HUES6 (cell line): Measurements from ENCODE around the gene ZHX3.

ENCODE experiments used
- H3K27ac ChIP-seq: 2 replicates; pipeline ENCODE4 v1.7.0; 2013; ENCODE audit warnings: low read depth, mild to moderate bottlenecking, low read length, inconsistent platforms
- H3K27me3 ChIP-seq: 2 replicates; pipeline ENCODE4 v1.6.1; 2013; ENCODE audit warnings: low read length; ENCODE audit not compliant: control insufficient read depth, insufficient read depth
- H3K36me3 ChIP-seq: 2 replicates; pipeline ENCODE4 v1.6.1; 2013; ENCODE audit warnings: low read length; ENCODE audit not compliant: control insufficient read depth, insufficient read depth
- H3K4me1 ChIP-seq: 2 replicates; pipeline ENCODE4 v1.6.1; 2013; ENCODE audit warnings: low read length; ENCODE audit not compliant: control insufficient read depth, insufficient read depth
- H3K4me3 ChIP-seq: 2 replicates; pipeline ENCODE4 v1.5.1; 2013; ENCODE audit warnings: low read depth, low read length
- H3K9ac ChIP-seq: one replicate; pipeline ENCODE4 v1.6.1; 2013; ENCODE audit warnings: mild to moderate bottlenecking, low read length
- H3K9me3 ChIP-seq: 2 replicates; pipeline ENCODE4 v1.6.1; 2013; ENCODE audit warnings: low read depth, low read length; ENCODE audit not compliant: control insufficient read depth, insufficient read depth

The ZHX3 gene

DNA sequence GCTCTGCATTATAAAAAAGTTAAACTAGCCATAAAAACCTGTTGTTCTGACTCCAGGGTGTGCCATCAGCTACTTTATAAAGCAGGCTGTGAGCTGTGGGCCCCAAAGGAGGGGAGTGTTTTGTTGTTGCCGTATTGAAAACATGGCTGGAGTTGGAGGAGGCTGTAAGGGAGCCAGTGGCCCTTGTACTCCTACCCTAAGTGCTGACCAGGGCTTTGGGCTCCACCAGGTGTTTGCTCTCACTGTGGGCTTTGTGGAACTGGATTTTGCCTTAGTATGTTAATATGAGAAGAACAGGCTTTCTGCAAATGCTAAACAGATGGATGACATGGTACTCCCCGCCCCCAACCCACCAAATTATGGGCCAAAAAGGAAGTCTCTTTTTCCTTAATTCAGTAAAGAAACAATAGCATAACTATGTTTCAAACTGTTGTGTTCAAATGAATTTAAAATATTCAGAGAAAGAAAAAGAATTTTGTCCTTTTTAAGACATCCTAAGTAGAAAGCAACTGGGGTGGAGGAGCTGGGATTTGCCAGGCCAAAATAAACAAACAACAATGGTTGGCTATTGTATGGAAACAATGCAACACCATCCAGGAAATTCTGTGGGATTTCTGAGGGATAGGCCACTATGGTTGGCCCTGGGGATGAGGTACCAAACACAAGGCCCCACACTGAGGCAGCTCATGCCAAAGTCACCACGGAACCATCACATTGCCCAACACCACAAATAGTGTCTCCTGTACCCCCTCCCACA, 116.9 kb downstream of the ZHX3 start:
- Histone ChIP-seq H3K36me3 (no peaks in the 10 kb centered on the region), H3K9me3 (peaks cover 8% of the 10 kb centered on the region; the same call in 1 of the 2 replicates), H3K9ac (no peak overlapping the region), H3K4me1 (peaks cover 3% of the 10 kb centered on the region; the same call in 1 of the 2 replicates), H3K27ac (no peak overlapping the region), H3K27me3 (no peaks in the 10 kb centered on the region), H3K4me3 (no peak overlapping the region)

DNA sequence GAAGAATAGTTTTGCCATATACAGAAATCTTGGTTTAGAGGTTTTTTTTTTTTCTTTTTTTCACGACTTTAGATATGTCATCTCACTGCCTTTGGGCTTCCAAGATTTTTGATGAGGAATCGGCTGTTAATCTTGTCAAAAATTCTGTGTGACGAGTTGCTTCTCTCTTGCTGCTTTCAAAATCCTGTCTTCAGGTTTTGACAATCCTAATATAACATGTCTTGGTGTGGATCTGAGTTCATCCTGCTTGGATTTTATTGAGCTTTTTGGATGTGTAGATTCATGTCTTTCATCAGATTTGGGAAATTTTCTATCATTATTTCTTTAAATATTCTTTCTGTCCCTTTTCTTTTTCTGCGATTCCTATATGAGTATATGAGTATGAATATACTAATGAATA, 119.1 kb downstream of the ZHX3 start:
- no peak overlapping the region for H3K9ac ChIP-seq
- no peaks in the 10 kb centered on the region for H3K27me3 ChIP-seq
- H3K27ac ChIP-seq: no peak overlapping the region
- peaks cover 8% of the 10 kb centered on the region; the same call in 1 of the 2 replicates for H3K9me3 ChIP-seq
- H3K4me1 ChIP-seq: peaks cover 3% of the 10 kb centered on the region; the same call in 1 of the 2 replicates
- H3K36me3 ChIP-seq: no peaks in the 10 kb centered on the region
- H3K4me3 ChIP-seq: no peak overlapping the region

DNA sequence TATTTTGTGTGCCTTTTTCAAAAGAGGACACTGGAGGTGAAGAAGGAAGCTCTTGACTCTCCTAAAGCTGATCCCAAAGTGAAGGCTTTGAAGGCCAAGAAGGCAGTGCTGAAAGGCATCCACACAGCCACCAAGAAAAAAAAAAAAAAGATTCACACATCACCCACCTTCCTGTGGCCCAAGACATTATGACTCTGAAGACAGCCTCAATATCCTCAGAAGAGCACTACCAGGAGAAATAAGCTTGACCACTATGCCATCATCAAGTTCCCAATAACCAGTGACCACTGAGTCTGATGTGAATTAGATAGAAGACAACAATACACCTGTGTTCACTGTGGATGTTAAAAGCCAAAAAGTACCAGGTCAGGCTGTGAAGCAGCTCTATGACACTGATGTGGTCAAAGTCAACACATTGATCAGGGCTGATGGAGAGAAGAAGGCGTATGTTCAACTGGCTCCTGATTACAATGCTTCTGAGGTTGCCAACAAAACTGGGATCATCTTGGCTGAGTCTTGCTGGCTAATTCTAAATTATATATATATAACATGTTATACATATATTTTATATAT, 120.8 kb downstream of the ZHX3 start:
- no peak overlapping the region for H3K9ac ChIP-seq
- no peaks in the 10 kb centered on the region for H3K27me3 ChIP-seq
- H3K36me3 ChIP-seq: no peaks in the 10 kb centered on the region
- peaks cover 3% of the 10 kb centered on the region; the same call in 1 of the 2 replicates for H3K4me1 ChIP-seq
- no peak overlapping the region for H3K4me3 ChIP-seq
- peaks cover 8% of the 10 kb centered on the region; the same call in 1 of the 2 replicates for H3K9me3 ChIP-seq
- no peak overlapping the region for H3K27ac ChIP-seq

DNA sequence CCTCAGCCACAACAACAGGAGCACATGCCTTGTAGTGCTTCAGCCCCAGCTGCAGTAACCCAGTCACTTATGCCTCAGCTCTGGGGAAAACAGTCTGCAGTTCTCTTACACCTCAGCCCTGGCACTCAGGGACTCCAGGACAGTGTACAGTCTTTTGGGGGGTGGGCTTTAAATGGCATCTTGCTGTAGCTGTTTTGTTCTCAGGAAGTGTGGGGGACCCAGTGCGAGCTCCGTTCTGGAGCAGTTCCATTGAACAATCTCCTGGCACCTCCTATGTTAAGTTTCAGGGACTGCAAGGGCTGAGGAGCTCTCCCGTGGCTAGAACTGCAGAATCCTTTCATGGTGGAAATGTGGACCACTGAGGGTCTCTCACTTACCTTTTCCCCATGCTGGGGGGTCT, 125.0 kb downstream of the ZHX3 start:
- Histone ChIP-seq H3K27me3 (no peaks in the 10 kb centered on the region), H3K36me3 (no peaks in the 10 kb centered on the region), H3K9ac (no peak overlapping the region), H3K9me3 (peaks cover 2% of the 10 kb centered on the region; the same call in 1 of the 2 replicates), H3K27ac (no peak overlapping the region), H3K4me1 (no peaks in the 10 kb centered on the region), H3K4me3 (no peak overlapping the region)

DNA sequence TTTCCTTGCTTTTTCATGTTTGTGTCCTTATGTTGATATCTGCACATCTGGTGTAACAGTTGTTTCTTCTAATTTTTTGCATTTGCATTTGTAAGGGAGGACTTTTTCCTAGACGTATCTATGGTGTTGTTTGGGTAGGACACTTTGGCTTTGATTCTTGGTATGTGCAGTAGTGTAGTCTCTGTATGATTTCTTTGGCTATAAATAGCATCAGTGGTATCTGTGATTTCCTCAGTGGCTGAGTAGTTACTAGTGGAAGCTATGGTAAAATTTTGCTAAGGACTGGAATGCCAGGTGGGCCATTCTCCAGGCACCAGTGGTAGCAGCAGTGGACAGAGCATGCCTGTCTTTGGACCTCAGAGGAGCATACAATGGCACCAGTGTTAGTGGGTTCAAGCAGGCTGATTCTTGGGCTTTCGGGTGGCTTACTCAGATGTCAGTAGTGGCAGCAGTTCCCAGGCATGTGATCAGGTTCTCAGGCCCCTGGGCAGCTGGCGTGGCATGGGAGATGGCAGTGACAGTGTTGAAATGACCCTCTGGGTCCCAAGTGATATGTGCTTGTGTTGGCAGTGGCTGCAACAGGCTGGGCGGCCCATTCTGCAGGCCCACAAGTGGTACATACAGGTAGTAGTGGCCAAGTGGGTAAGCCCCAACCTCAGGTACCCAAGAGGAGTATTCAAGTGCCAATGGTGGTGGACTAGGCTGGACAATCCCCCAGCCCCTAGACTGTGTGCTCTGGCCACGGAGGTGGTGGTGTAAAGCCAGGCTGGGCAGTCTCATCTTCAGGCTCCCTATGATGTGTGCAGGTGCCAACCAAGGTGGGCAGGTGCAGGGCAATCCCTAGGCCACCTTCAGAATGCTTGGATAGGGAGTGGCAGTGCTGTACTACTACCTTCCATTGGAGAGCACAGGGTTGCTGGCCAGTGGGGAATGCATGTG, 125.7 kb downstream of the ZHX3 start:
- Histone ChIP-seq H3K9me3 (no peaks in the 10 kb centered on the region), H3K9ac (no peak overlapping the region)

DNA sequence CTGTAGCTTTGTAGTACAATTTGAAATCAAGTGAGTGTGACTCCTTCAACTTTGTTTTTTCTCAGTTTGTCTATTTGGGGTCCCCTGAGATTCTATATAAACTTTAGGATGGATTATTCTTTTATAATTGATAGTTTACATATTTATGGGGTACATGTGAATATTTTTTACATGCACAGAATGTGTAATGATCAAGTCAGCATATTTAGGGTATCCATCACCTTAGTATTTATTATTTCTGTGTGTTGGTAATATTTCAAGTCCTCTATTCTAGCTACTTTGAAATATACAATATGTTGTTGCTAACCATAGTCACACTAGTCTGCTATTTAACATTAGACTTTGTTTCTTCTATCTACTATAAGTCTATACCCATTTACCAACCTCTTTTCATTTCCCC, 129.9 kb downstream of the ZHX3 start:
- H3K4me3 ChIP-seq: no peak overlapping the region
- H3K27ac ChIP-seq: no peak overlapping the region
- no peaks in the 10 kb centered on the region for H3K9me3 ChIP-seq
- H3K9ac ChIP-seq: no peak overlapping the region
- no peaks in the 10 kb centered on the region for H3K4me1 ChIP-seq
- no peaks in the 10 kb centered on the region for H3K36me3 ChIP-seq
- no peaks in the 10 kb centered on the region for H3K27me3 ChIP-seq

More for the DNA sequence above, 125.7 kb downstream of the ZHX3 start:
- H3K36me3 ChIP-seq: no peaks in the 10 kb centered on the region
- H3K4me1 ChIP-seq: no peaks in the 10 kb centered on the region
- H3K27ac ChIP-seq: no peak overlapping the region
- no peaks in the 10 kb centered on the region for H3K27me3 ChIP-seq
- no peak overlapping the region for H3K4me3 ChIP-seq

DNA sequence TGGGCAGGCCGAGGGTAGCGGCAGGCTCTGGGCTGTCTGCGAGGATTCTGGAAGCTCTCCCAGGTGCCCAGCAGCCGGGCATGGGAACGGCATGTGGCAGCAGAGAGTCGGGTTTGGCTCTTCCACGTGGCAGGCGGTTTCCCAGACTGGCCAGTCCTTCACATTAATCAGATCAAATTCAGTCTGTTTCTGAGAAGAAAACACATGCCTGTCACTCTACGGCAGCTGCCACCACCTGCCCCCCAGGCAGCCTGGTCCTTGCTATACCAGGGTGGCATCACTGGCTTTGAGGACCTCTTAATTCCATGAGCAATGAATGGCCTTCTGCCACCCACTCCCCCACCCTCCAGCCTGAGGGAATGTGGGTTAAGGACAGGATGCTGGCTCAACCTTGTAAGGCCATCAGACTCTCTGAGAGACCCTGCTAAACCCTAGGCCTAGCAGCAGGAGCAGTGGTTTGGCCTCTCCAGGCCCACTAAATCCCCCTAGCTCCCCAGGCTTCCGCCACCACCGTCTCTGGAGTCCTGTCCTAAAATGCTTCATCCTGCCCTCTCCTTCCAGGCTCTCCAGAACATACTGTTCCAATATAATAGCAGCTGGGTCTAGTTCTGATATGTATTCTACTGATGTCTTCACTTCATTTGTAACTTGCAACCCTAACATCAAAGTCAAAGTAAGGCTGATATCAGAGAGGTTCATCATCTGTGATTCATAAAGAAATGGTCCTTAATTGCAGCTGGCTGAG, 132.3 kb downstream of the ZHX3 start:
- no peak overlapping the region for H3K27ac ChIP-seq
- no peak overlapping the region for H3K4me3 ChIP-seq
- no peaks in the 10 kb centered on the region for H3K36me3 ChIP-seq
- H3K27me3 ChIP-seq: no peaks in the 10 kb centered on the region
- no peaks in the 10 kb centered on the region for H3K9me3 ChIP-seq
- no peak overlapping the region for H3K9ac ChIP-seq
- no peaks in the 10 kb centered on the region for H3K4me1 ChIP-seq

DNA sequence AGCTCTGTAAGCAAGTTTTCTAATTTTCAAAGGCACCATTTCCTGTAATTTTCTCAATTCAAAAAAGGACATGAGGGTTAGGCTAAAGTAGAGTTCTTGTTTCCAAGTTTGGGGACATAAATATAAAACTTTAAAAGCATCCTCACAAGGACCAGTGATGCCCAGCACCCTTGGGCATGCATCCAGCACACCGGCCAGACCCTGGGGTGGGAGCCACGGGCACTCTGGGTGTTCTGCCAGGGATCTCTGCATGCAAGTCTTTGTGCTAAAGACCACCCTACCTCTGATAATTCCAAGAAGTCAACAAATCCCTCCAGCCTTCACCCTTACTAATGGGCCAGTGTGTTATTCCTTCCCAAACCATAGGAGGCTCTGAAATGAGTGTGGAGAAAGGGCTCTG, 133.7 kb downstream of the ZHX3 start:
- Histone ChIP-seq H3K4me1 (peaks cover 3% of the 10 kb centered on the region), H3K4me3 (no peak overlapping the region), H3K27ac (no peak overlapping the region), H3K27me3 (no peaks in the 10 kb centered on the region), H3K9ac (no peak overlapping the region), H3K36me3 (peaks cover 5% of the 10 kb centered on the region; the same call in 1 of the 2 replicates), H3K9me3 (no peaks in the 10 kb centered on the region)

DNA sequence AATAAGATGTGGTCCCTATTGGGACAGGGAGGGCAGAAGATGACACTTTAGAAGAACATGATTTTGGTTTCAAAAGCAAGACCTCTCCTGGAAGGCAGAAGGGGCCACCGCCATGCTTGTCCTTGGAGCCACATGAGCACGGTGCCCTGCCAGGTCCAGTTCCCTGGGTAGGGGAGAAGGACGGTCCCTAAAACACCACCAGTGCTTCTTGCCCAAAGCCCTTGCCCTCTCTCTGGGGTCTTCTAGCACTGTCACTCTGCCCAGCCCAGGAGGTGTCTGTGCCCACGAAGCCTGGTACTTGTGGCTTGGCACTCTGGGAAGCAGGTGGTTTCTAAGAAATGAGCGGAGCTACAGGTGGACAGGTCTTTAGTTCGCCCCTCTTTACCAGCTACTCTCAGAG, 134.1 kb downstream of the ZHX3 start:
- Histone ChIP-seq H3K9me3 (no peaks in the 10 kb centered on the region), H3K4me1 (peaks cover 7% of the 10 kb centered on the region), H3K36me3 (peaks cover 9% of the 10 kb centered on the region; the same call in 1 of the 2 replicates), H3K27ac (no peak overlapping the region), H3K9ac (no peak overlapping the region), H3K4me3 (no peak overlapping the region), H3K27me3 (no peaks in the 10 kb centered on the region)
